SK-N-SH treated with all-trans-retinoic acid at 6 μM for 48 hours (cell line): ENCODE data around the gene MAP3K3.

ENCODE experiments used
- ATAC-seq: fragments of 200-7000 bp; cut with Tn5 transposase; 3 replicates; pipeline ENCODE4 v1.9.1; 2020; ENCODE audit warnings: mild to moderate bottlenecking, moderate library complexity
- ARNTL ChIP-seq: fragments of 450-650 bp; formaldehyde crosslinking; IDR thresholded peaks from 2 replicates; pipeline ENCODE4 v1.5.0; 2020; ENCODE audit warnings: low read depth, mild to moderate bottlenecking, moderate library complexity, borderline replicate concordance
- BACH2 ChIP-seq: fragments of 250-450 bp; sonication (Bioruptor Pico); IDR thresholded peaks from 2 replicates; pipeline ENCODE4 v1.9.0; 2021; ENCODE audit warnings: mild to moderate bottlenecking, borderline replicate concordance
- CREB5 ChIP-seq: fragments of 250-450 bp; sonication (Bioruptor Pico); IDR thresholded peaks from 2 replicates; pipeline ENCODE4 v1.5.1; 2020; ENCODE audit warnings: low read depth, mild to moderate bottlenecking, moderate library complexity
- CSDC2 ChIP-seq: fragments of 250-450 bp; sonication (Bioruptor Pico); IDR thresholded peaks from 2 replicates; pipeline ENCODE4 v1.5.0; 2020; ENCODE audit warnings: mild to moderate bottlenecking, moderate library complexity
- CSRNP3 ChIP-seq: fragments of 250-450 bp; sonication (Bioruptor Pico); IDR thresholded peaks from 2 replicates; pipeline ENCODE4 v1.5.1; 2021; ENCODE audit warnings: mild to moderate bottlenecking, moderate library complexity
- ESRRG ChIP-seq: fragments of 250-450 bp; sonication (Bioruptor Pico); IDR thresholded peaks from 2 replicates; pipeline ENCODE4 v1.6.1; 2021; ENCODE audit warnings: mild to moderate bottlenecking
- ISL1 ChIP-seq: fragments of 250-450 bp; sonication (Bioruptor Pico); IDR thresholded peaks from 2 replicates; pipeline ENCODE4 v2.1.2; 2022; ENCODE audit warnings: mild to moderate bottlenecking, moderate library complexity
- PATZ1 ChIP-seq: fragments of 250-450 bp; sonication (Bioruptor Pico); IDR thresholded peaks from 2 replicates; pipeline ENCODE4 v1.8.0; 2020; ENCODE audit warnings: mild to moderate bottlenecking, moderate library complexity, borderline replicate concordance
- POU6F1 ChIP-seq: fragments of 250-450 bp; sonication (Bioruptor Pico); IDR thresholded peaks from 2 replicates; pipeline ENCODE4 v1.8.0; 2021; ENCODE audit warnings: low read depth, mild to moderate bottlenecking, moderate library complexity, borderline replicate concordance
- PPARA ChIP-seq: fragments of 250-450 bp; sonication (Bioruptor Pico); IDR thresholded peaks from 2 replicates; pipeline ENCODE4 v1.5.0; 2020; ENCODE audit warnings: mild to moderate bottlenecking, borderline replicate concordance
- RARB ChIP-seq: fragments of 250-450 bp; sonication (Bioruptor Pico); IDR thresholded peaks from 2 replicates; pipeline ENCODE4 v1.8.0; 2021; ENCODE audit warnings: mild to moderate bottlenecking, moderate library complexity
- SNAI2 ChIP-seq: fragments of 250-450 bp; sonication (Bioruptor Pico); IDR thresholded peaks from 2 replicates; pipeline ENCODE4 v1.5.0; 2020; ENCODE audit warnings: mild to moderate bottlenecking, moderate library complexity
- TOX ChIP-seq: fragments of 250-450 bp; sonication (Bioruptor Pico); IDR thresholded peaks from 2 replicates; pipeline ENCODE4 v1.8.0; 2021; ENCODE audit warnings: mild to moderate bottlenecking, moderate library complexity, borderline replicate concordance
- TSHZ2 ChIP-seq: fragments of 250-450 bp; sonication (Bioruptor Pico); IDR thresholded peaks from 2 replicates; pipeline ENCODE4 v1.5.0; 2020; ENCODE audit warnings: mild to moderate bottlenecking, moderate library complexity
- ZC3H10 ChIP-seq: fragments of 250-450 bp; sonication (Bioruptor Pico); IDR thresholded peaks from 2 replicates; pipeline ENCODE4 v1.5.1; 2021; ENCODE audit warnings: mild to moderate bottlenecking, moderate library complexity
- ZFP3 ChIP-seq: fragments of 250-450 bp; sonication (Bioruptor Pico); IDR thresholded peaks from 2 replicates; pipeline ENCODE4 v1.5.0; 2020; ENCODE audit warnings: mild to moderate bottlenecking, moderate library complexity
- ZFP30 ChIP-seq: fragments of 450-650 bp; formaldehyde crosslinking; IDR thresholded peaks from 2 replicates; pipeline ENCODE4 v1.5.0; 2022; ENCODE audit warnings: mild to moderate bottlenecking, moderate library complexity
- ZNF70 ChIP-seq: fragments of 450-650 bp; formaldehyde crosslinking; IDR thresholded peaks from 2 replicates; pipeline ENCODE4 v1.5.0; 2020; ENCODE audit warnings: mild to moderate bottlenecking, moderate library complexity

The MAP3K3 gene

GRCh38 chr17:63635787-63636186 lies 13.6 kb downstream of the MAP3K3 start:
- no peak for TF ChIP-seq TSHZ2 (CRISPR knock-in tag)
- TF ChIP-seq PPARA (CRISPR knock-in tag) = no peak
- no peak for TF ChIP-seq CSDC2 (CRISPR knock-in tag)
- TF ChIP-seq ZFP3 (CRISPR knock-in tag) = no peak
- TF ChIP-seq BACH2 = no peak
- ATAC-seq = no peak

- ATAC-seq = no peak
- TF ChIP-seq TOX (CRISPR knock-in tag) = no peak
- no peak for TF ChIP-seq POU6F1 (CRISPR knock-in tag)
- no peak for TF ChIP-seq TSHZ2 (CRISPR knock-in tag)
- no peak for TF ChIP-seq CREB5 (CRISPR knock-in tag)
- no peak for TF ChIP-seq ARNTL (CRISPR knock-in tag)
These were observed 16.9 kb downstream of the MAP3K3 start for GRCh38 chr17:63639125-63639524.

- no peak for TF ChIP-seq POU6F1 (CRISPR knock-in tag)
- TF ChIP-seq PATZ1 (CRISPR knock-in tag) = no peak
- TF ChIP-seq ISL1 (CRISPR knock-in tag) = no peak
- no peak for TF ChIP-seq ZFP30 (CRISPR knock-in tag)
- TF ChIP-seq RARB (CRISPR knock-in tag) = no peak
- no peak for TF ChIP-seq ESRRG (CRISPR knock-in tag)
- TF ChIP-seq CREB5 (CRISPR knock-in tag) = no peak
- TF ChIP-seq ZNF70 (CRISPR knock-in tag) = no peak
- no peak for TF ChIP-seq CSRNP3 (CRISPR knock-in tag)
- TF ChIP-seq SNAI2 = no peak
- no peak for TF ChIP-seq ZC3H10 (CRISPR knock-in tag)
- no peak for TF ChIP-seq PPARA (CRISPR knock-in tag)
- TF ChIP-seq TSHZ2 (CRISPR knock-in tag) = no peak
- no peak for ATAC-seq
These were observed 17.8 kb downstream of the MAP3K3 start for GRCh38 chr17:63640038-63640437.
